Prostate gland (tissue), 2 donors: ENCODE data around the gene COPS8.

Source experiments
- POLR2A ChIP-seq: fragments of 450-650 bp; IDR thresholded peaks from one replicate; pipeline ENCODE4 v1.6.1; 2016; ENCODE audit warnings: antibody characterized with exemption, mild to moderate bottlenecking
- TF ChIP-seq, protein P1 (sequence below), 4 experiments: fragments of 200-600 bp in 2 of 4; fragments of 450-650 bp in 2 of 4; sonication (generic) in 2 of 4; IDR thresholded peaks; 1 replicate in 3 of 4; 2 replicates in 1 of 4; pipeline ENCODE4 v1.5.1; 2016 to 2019; ENCODE audit warnings: antibody characterized with exemption in 4 of 4, mild to moderate bottlenecking in 2 of 4, moderate library complexity in 2 of 4

DNA sequence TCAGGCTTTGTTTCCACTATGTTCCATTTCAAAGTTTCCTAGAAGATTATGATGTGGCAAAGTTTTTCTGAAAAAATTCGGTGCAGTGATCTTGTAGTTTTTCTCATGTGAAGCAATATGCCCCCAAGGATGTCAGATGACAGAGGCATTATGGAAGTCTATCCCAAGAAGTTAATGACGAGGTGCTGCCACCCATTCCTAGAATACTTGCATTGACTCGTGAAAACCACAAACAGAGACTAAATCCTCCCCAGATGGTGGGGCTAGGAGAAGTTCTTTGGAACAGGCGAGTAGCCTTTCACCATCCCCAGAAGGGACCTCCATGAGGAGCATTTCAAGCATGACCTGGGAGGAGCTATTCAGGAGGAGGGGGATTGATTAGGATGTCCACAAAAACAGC, 40.2 kb upstream of the COPS8 start:
- TF ChIP-seq, protein P1, sequence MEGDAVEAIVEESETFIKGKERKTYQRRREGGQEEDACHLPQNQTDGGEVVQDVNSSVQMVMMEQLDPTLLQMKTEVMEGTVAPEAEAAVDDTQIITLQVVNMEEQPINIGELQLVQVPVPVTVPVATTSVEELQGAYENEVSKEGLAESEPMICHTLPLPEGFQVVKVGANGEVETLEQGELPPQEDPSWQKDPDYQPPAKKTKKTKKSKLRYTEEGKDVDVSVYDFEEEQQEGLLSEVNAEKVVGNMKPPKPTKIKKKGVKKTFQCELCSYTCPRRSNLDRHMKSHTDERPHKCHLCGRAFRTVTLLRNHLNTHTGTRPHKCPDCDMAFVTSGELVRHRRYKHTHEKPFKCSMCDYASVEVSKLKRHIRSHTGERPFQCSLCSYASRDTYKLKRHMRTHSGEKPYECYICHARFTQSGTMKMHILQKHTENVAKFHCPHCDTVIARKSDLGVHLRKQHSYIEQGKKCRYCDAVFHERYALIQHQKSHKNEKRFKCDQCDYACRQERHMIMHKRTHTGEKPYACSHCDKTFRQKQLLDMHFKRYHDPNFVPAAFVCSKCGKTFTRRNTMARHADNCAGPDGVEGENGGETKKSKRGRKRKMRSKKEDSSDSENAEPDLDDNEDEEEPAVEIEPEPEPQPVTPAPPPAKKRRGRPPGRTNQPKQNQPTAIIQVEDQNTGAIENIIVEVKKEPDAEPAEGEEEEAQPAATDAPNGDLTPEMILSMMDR (IDR thresholded peaks at IDR 0.05) = no peak
- TF ChIP-seq POLR2A = no peak
